HL-60 (cell line): ENCODE data around the gene CREBBP.

Source experiments
- POLR2AphosphoS5 ChIP-seq: IDR thresholded peaks from 2 replicates; pipeline ENCODE4 v1.6.1; 2012; ENCODE audit warnings: low read depth
- SPI1 ChIP-seq: IDR thresholded peaks from 2 replicates; pipeline ENCODE4 v1.6.1; 2012; ENCODE audit warnings: low read depth, mild to moderate bottlenecking, borderline replicate concordance
- TF ChIP-seq, protein P1 (sequence below): IDR thresholded peaks from 2 replicates; pipeline ENCODE4 v1.6.1; 2012; ENCODE audit warnings: low read depth; ENCODE audit not compliant: insufficient replicate concordance
- TF ChIP-seq, protein P2 (sequence below): IDR thresholded peaks from one replicate; pipeline ENCODE4 v1.5.1; 2011; ENCODE audit warnings: low read length, control low read depth, inconsistent platforms; ENCODE audit not compliant: insufficient read depth

DNA sequence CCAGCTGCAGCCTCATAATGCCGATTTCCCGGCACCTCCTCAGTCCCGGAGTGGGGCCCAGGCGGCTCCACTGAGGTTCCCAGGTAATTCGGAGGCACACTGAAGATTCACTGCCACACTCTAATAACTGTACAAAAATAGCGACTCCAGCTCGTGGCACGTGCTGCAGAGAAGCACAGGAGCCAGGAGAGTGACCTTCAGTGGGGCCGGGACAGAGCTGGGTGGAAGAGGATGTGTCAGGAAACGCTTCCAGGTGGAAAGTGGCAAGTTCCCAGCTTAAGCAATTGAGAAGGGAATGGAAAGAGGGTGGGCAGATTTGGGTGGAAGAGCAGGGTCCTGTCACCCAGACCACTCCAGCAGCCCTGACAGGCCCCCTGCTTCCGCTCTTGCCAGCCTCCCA, 160.1 kb downstream of the CREBBP start:
- TF ChIP-seq, protein P1, sequence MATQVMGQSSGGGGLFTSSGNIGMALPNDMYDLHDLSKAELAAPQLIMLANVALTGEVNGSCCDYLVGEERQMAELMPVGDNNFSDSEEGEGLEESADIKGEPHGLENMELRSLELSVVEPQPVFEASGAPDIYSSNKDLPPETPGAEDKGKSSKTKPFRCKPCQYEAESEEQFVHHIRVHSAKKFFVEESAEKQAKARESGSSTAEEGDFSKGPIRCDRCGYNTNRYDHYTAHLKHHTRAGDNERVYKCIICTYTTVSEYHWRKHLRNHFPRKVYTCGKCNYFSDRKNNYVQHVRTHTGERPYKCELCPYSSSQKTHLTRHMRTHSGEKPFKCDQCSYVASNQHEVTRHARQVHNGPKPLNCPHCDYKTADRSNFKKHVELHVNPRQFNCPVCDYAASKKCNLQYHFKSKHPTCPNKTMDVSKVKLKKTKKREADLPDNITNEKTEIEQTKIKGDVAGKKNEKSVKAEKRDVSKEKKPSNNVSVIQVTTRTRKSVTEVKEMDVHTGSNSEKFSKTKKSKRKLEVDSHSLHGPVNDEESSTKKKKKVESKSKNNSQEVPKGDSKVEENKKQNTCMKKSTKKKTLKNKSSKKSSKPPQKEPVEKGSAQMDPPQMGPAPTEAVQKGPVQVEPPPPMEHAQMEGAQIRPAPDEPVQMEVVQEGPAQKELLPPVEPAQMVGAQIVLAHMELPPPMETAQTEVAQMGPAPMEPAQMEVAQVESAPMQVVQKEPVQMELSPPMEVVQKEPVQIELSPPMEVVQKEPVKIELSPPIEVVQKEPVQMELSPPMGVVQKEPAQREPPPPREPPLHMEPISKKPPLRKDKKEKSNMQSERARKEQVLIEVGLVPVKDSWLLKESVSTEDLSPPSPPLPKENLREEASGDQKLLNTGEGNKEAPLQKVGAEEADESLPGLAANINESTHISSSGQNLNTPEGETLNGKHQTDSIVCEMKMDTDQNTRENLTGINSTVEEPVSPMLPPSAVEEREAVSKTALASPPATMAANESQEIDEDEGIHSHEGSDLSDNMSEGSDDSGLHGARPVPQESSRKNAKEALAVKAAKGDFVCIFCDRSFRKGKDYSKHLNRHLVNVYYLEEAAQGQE = no peak
- no peak for TF ChIP-seq POLR2AphosphoS5
- TF ChIP-seq, protein P2, sequence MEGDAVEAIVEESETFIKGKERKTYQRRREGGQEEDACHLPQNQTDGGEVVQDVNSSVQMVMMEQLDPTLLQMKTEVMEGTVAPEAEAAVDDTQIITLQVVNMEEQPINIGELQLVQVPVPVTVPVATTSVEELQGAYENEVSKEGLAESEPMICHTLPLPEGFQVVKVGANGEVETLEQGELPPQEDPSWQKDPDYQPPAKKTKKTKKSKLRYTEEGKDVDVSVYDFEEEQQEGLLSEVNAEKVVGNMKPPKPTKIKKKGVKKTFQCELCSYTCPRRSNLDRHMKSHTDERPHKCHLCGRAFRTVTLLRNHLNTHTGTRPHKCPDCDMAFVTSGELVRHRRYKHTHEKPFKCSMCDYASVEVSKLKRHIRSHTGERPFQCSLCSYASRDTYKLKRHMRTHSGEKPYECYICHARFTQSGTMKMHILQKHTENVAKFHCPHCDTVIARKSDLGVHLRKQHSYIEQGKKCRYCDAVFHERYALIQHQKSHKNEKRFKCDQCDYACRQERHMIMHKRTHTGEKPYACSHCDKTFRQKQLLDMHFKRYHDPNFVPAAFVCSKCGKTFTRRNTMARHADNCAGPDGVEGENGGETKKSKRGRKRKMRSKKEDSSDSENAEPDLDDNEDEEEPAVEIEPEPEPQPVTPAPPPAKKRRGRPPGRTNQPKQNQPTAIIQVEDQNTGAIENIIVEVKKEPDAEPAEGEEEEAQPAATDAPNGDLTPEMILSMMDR = no peak
- TF ChIP-seq SPI1 = no peak
